Ecto neural progenitor cell (in vitro differentiated cells): Measurements from ENCODE around the gene ELK1.
"Not testable (repeated sequence)": the region's sequence is repeated elsewhere in the genome, so short reads cannot be mapped to it uniquely, and the experiment has no call there.

Experiments used
- DNase-seq: peaks from one replicate; pipeline ENCODE4 v3.0.0-alpha.2; 2018; ENCODE audit warnings: low spot score

ELK1 gene

GRCh38 chrX:47611489-47611888 lies 38.9 kb downstream of the ELK1 start:
- DNase-seq, result no peak

- DNase-seq, result no peak
These were observed 39.9 kb downstream of the ELK1 start for GRCh38 chrX:47610511-47610910.

- DNase-seq, result no peak
These were observed 42.1 kb downstream of the ELK1 start for GRCh38 chrX:47608130-47608810.

GRCh38 chrX:47607091-47607490 lies 43.3 kb downstream of the ELK1 start:
- no peak for DNase-seq

- peak; percentile 16 for DNase-seq
These were observed 45.3 kb downstream of the ELK1 start for GRCh38 chrX:47605024-47605423.

GRCh38 chrX:47603125-47603524 lies 47.2 kb downstream of the ELK1 start:
- not testable (repeated sequence) for DNase-seq

GRCh38 chrX:47597222-47597621 lies 53.1 kb downstream of the ELK1 start:
- DNase-seq, result no peak

GRCh38 chrX:47596256-47596655 lies 54.1 kb downstream of the ELK1 start:
- no peak for DNase-seq

GRCh38 chrX:47595716-47596251 lies 54.6 kb downstream of the ELK1 start:
- DNase-seq, result peak; percentile 4

- no peak for DNase-seq
These were observed 56.8 kb downstream of the ELK1 start for GRCh38 chrX:47593522-47593921.

GRCh38 chrX:47590984-47591383 lies 59.4 kb downstream of the ELK1 start:
- DNase-seq, result peak; percentile 3

GRCh38 chrX:47587906-47588735 lies 62.2 kb downstream of the ELK1 start:
- DNase-seq, result peak; percentile 20

GRCh38 chrX:47587091-47587891 lies 63.1 kb downstream of the ELK1 start:
- DNase-seq, result peak; percentile 11

GRCh38 chrX:47586043-47586787 lies 64.1 kb downstream of the ELK1 start:
- peak; percentile 37 for DNase-seq
